ENCODE results near the gene RENBP. TPM values are rescaled to one million over a fixed set of nuclear protein-coding genes. Genes with fewer than 3 reads are reported as not detected.

The RENBP gene
- polyA plus RNA-seq, 3 donors = 2.7 to 125 (median 3.8) TPM

DNA sequence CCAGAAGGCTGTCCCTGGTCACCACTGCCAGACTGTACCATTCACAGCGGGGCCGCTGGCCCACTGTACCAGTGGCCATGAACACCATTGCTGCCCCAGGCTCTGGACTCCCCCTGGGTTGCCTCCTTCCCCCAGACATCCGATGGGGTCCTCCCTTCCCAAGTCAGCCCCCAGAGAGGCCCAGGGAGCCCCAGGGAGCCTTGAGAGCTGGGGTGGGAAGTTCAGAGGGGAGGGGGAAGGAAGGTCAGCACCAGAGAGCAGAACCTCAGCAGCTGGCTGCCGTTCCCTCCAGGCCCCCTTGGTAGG lies 17.9 kb downstream of the RENBP start:
- peaks cover 92% of the 10 kb centered on the region for H4K20me1 ChIP-seq (ENCODE audit: insufficient read depth, low read length)
- Mint-ChIP-seq H3K4me1 (peaks cover 37% of the 10 kb centered on the region), H3K27ac (peak overlapping the region; percentile 93 to 99 (median 98)), H3K9me3 (peaks cover 0 to 17% (median 6%) of the 10 kb centered on the region in 7 donors), H3K27me3 (ENCODE audit: low read depth in 3 of 3) (peaks cover 0 to 34% (median under 1%) of the 10 kb centered on the region in 3 donors), H3K4me3 (peak overlapping the region; percentile 83 to 85), H3K36me3 (peaks cover 12 to 32% of the 10 kb centered on the region in 2 donors)
- no peak for DNase-seq
- no CpG with 5 or more reads among the region's 4 CpGs for WGBS (ENCODE audit: insufficient coverage)
- no peaks in the 10 kb centered on the region for H3K9me3 ChIP-seq (replicated peaks in 1 of 2; ENCODE audit: control insufficient read depth in 1 of 2, insufficient read depth in 1 of 2, low read length in 2 of 2)
- H3K36me3 ChIP-seq (replicated peaks in 1 of 2; ENCODE audit: control insufficient read depth in 1 of 2, insufficient read depth in 2 of 2, low read length in 2 of 2) = peaks cover 20 to 21% of the 10 kb centered on the region in 2 donors
- H3K27ac ChIP-seq (ENCODE audit: low read depth in 1 of 2, low read length in 2 of 2) = peak overlapping the region; percentile 94 to 99
- H3K4me3 ChIP-seq (replicated peaks in 1 of 3; ENCODE audit: low read depth in 2 of 3, low read length in 3 of 3) = peak overlapping the region; percentile 44 to 90 (median 89)
- peak overlapping the region; percentile 52 for H2AFZ ChIP-seq (ENCODE audit: insufficient read depth, low read depth, low read length, poor library complexity, severe bottlenecking)
- peak overlapping the region; percentile 66 for H3K9ac ChIP-seq (ENCODE audit: insufficient read depth, low read length, poor library complexity, severe bottlenecking)
- peaks cover 62 to 91% of the 10 kb centered on the region in 2 donors for H3K4me1 ChIP-seq (ENCODE audit: control insufficient read depth in 1 of 2, insufficient read depth in 2 of 2, low read length in 2 of 2)
- H3K4me2 ChIP-seq (replicated peaks; ENCODE audit: extremely low read depth, low read length, poor library complexity, severe bottlenecking) = peak overlapping the region; percentile 97
- H3K27me3 ChIP-seq (ENCODE audit: control insufficient read depth in 2 of 2, insufficient read depth in 2 of 2, low read length in 2 of 2) = no peaks in the 10 kb centered on the region
- peaks cover 63% of the 10 kb centered on the region for H3K79me2 ChIP-seq (ENCODE audit: insufficient read depth, low read length)
- TF ChIP-seq, protein P1, sequence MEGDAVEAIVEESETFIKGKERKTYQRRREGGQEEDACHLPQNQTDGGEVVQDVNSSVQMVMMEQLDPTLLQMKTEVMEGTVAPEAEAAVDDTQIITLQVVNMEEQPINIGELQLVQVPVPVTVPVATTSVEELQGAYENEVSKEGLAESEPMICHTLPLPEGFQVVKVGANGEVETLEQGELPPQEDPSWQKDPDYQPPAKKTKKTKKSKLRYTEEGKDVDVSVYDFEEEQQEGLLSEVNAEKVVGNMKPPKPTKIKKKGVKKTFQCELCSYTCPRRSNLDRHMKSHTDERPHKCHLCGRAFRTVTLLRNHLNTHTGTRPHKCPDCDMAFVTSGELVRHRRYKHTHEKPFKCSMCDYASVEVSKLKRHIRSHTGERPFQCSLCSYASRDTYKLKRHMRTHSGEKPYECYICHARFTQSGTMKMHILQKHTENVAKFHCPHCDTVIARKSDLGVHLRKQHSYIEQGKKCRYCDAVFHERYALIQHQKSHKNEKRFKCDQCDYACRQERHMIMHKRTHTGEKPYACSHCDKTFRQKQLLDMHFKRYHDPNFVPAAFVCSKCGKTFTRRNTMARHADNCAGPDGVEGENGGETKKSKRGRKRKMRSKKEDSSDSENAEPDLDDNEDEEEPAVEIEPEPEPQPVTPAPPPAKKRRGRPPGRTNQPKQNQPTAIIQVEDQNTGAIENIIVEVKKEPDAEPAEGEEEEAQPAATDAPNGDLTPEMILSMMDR (IDR thresholded peaks at IDR 0.05) = no peak
- intact Hi-C loops (cut with micrococcal nuclease) = loop anchor here (5.0 to 10.0 kb wide), 4 partner anchors 132 to 204 kb away; partner anchors contain the start of genes IDH3G (in 2 of the 2), SSR4 (in 2 of the 2), ABCD1 (in 1 of the 2) and BCAP31 (in 1 of the 2)

DNA sequence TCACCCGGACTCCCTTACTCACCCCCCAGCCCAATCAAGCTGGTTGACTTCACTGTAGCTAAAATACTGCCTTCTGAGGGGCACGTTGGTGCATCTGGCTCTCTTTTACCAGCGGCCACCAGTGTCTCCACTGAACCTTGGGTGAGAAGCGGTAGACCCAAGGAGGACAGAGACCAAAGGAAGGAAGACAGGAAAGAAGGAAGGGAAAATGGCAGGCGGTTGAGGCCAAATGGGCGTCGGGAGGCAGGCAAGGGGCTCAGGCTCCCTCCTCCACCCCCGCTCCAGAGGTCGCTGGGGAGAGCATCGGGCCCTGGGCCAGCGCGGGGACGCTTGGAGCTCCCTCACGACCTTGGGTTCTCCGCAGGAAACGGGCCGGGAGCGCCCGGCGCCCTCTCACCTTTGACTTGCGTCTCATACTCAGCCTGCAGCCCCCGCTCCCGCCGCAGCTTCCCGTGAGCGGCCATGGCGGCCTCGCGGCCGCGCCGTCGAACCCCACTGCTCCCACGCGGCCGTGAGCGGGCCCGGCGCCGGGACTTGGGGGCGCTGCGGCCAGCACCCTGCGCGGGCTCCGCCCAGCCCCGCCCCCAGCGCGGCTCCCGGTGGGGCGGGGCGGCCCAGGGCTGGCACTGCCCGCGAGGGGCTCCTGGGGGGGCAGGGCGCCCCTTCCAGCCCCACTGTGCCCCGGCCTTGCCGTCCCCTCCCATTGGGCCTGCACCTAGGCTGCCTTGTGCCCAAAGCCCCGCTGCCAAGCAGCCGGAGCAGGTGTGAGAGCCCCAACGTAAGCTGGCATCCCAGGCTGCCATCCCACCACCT lies 18.5 kb downstream of the RENBP start, which contains the start of gene ARHGAP4:
TSS of gene ARHGAP4 (minus strand) at position 526 of the 813 bp plus-strand sequence. CDS start at position 464, 62 bp downstream.
- Histone ChIP-seq H3K4me3 (replicated peaks in 1 of 3; ENCODE audit: low read depth in 2 of 3, low read length in 3 of 3) (peak within 1 kb of the TSS; percentile 44 to 90 (median 89)), H4K20me1 (ENCODE audit: insufficient read depth, low read length) (peaks cover 92% of the 10 kb centered on the region), H2AFZ (ENCODE audit: insufficient read depth, low read depth, low read length, poor library complexity, severe bottlenecking) (peak within 1 kb of the TSS; percentile 52), H3K27me3 (ENCODE audit: control insufficient read depth in 2 of 2, insufficient read depth in 2 of 2, low read length in 2 of 2) (no peaks in the 10 kb centered on the region), H3K79me2 (ENCODE audit: insufficient read depth, low read length) (peaks cover 65% of the 10 kb centered on the region), H3K9ac (ENCODE audit: insufficient read depth, low read length, poor library complexity, severe bottlenecking) (peak within 1 kb of the TSS; percentile 82), H3K36me3 (replicated peaks in 1 of 2; ENCODE audit: control insufficient read depth in 1 of 2, insufficient read depth in 2 of 2, low read length in 2 of 2) (peaks cover 20 to 21% of the 10 kb centered on the region in 2 donors), H3K4me1 (ENCODE audit: control insufficient read depth in 1 of 2, insufficient read depth in 2 of 2, low read length in 2 of 2) (peaks cover 62 to 91% of the 10 kb centered on the region in 2 donors), H3K27ac (ENCODE audit: low read depth in 1 of 2, low read length in 2 of 2) (peak within 1 kb of the TSS; percentile 94 to 99), H3K9me3 (replicated peaks in 1 of 2; ENCODE audit: control insufficient read depth in 1 of 2, insufficient read depth in 1 of 2, low read length in 2 of 2) (no peaks in the 10 kb centered on the region), H3K4me2 (replicated peaks; ENCODE audit: extremely low read depth, low read length, poor library complexity, severe bottlenecking) (peak within 1 kb of the TSS; percentile 97)
- TF ChIP-seq, protein P1 (IDR thresholded peaks at IDR 0.05) = no peak
- peaks cover 6 to 29% of the 10 kb centered on the region in 2 donors for H3K36me3 Mint-ChIP-seq
- peaks cover 0 to 34% (median 0%) of the 10 kb centered on the region in 3 donors for H3K27me3 Mint-ChIP-seq (ENCODE audit: low read depth in 3 of 3)
- WGBS (ENCODE audit: insufficient coverage) = under 1% methylated on average over 49 of the region's 59 CpGs
- peak within 1 kb of the TSS; percentile 93 to 99 (median 98) for H3K27ac Mint-ChIP-seq
- peaks cover 37% of the 10 kb centered on the region for H3K4me1 Mint-ChIP-seq
- no peak for DNase-seq
- intact Hi-C loops (cut with micrococcal nuclease) = loop anchor here (5.0 to 10.0 kb wide), 4 partner anchors 131 to 204 kb away; partner anchors contain the start of genes IDH3G (in 2 of the 2), SSR4 (in 2 of the 2), ABCD1 (in 1 of the 2) and BCAP31 (in 1 of the 2)
- H3K4me3 Mint-ChIP-seq = peak within 1 kb of the TSS; percentile 86 to 95
- peaks cover 0 to 17% (median 6%) of the 10 kb centered on the region in 7 donors for H3K9me3 Mint-ChIP-seq

Measured in CD14-positive monocyte (primary cell).